HEK293T (cell line): ENCODE measurements around the gene UBXN6.

Source experiments
- BHLHE40 ChIP-seq: fragments of 450-650 bp; IDR thresholded peaks from 2 replicates; pipeline ENCODE4 v1.6.1; 2016; ENCODE audit warnings: mild to moderate bottlenecking, moderate library complexity, borderline replicate concordance
- FOXA1 ChIP-seq: fragments of 450-650 bp; IDR thresholded peaks from 2 replicates; pipeline ENCODE4 v1.6.1; 2016; ENCODE audit warnings: mild to moderate bottlenecking
- FOXM1 ChIP-seq: fragments of 450-650 bp; IDR thresholded peaks from 2 replicates; pipeline ENCODE4 v1.6.1; 2017; ENCODE audit warnings: mild to moderate bottlenecking, borderline replicate concordance
- HDGF ChIP-seq: fragments of 450-650 bp; IDR thresholded peaks from 2 replicates; pipeline ENCODE4 v1.6.1; 2017; ENCODE audit warnings: antibody characterized with exemption, borderline replicate concordance
- L3MBTL2 ChIP-seq: fragments of 450-650 bp; conservative IDR thresholded peaks from 2 replicates; pipeline ENCODE4 v1.6.1; 2016; ENCODE audit warnings: mild to moderate bottlenecking
- SP1 ChIP-seq: fragments of 450-650 bp; IDR thresholded peaks from 2 replicates; pipeline ENCODE4 v1.6.1; 2017
- TARDBP ChIP-seq: fragments of 450-650 bp; IDR thresholded peaks from 2 replicates; pipeline ENCODE4 v1.6.1; 2016

- TF ChIP-seq L3MBTL2: no peak
- TF ChIP-seq SP1: no peak
- no peak for TF ChIP-seq FOXA1
- no peak for TF ChIP-seq TARDBP
- TF ChIP-seq HDGF: no peak
- TF ChIP-seq BHLHE40: no peak
- TF ChIP-seq FOXM1: no peak
These were observed 51.6 kb downstream of the UBXN6 start for GRCh38 chr19:4405977-4406376.
